WTC11 (cell line): ENCODE results near the gene ZRSR2. TPM values are rescaled to one million over a fixed set of nuclear protein-coding genes. Genes with fewer than 3 reads are reported as not detected.

Experiments
- ATAC-seq: fragments of 200-7000 bp; cut with Tn5 transposase; 2 replicates; pipeline ENCODE4 v1.10.0; 2021; ENCODE audit warnings: mild to moderate bottlenecking, moderate library complexity
- CTCF ChIA-PET: fragments of 300-600 bp; sonication (Branson Sonifier 250); formaldehyde crosslinking; loops from one replicate; lab custom pipeline; 2021; ENCODE audit warnings: antibody characterized with exemption; lab: Charles Lee
- POLR2A ChIA-PET: fragments of 350-600 bp; sonication (Branson Sonifier 250); formaldehyde crosslinking; loops from one replicate; lab custom pipeline; 2021; ENCODE audit warnings: antibody characterized with exemption; lab: Charles Lee
- DNase-seq: peaks from one replicate; pipeline ENCODE4 v3.0.0; 2021; ENCODE audit warnings: low spot score
- H3K27ac Mint-ChIP-seq: 2 replicates; pipeline ENCODE4 v1.8.0; 2021; ENCODE audit warnings: mixed read lengths
- H3K27me3 Mint-ChIP-seq: 2 replicates; pipeline ENCODE4 v1.8.0; 2021; ENCODE audit warnings: low read depth, mild to moderate bottlenecking, moderate library complexity, mixed read lengths
- H3K36me3 Mint-ChIP-seq: 2 replicates; pipeline ENCODE4 v1.8.0; 2021; ENCODE audit warnings: mixed read lengths
- H3K4me1 Mint-ChIP-seq: 2 replicates; pipeline ENCODE4 v1.8.0; 2022; ENCODE audit warnings: mixed read lengths
- H3K4me3 Mint-ChIP-seq: 2 replicates; pipeline ENCODE4 v1.8.0; 2021; ENCODE audit warnings: mild to moderate bottlenecking, moderate library complexity, mixed read lengths
- H3K9me3 Mint-ChIP-seq: 2 replicates; pipeline ENCODE4 v1.8.0; 2021; ENCODE audit warnings: mixed read lengths
- ATF6 ChIP-seq: sonication (generic); formaldehyde crosslinking; IDR thresholded peaks from 2 replicates; pipeline ENCODE4 v1.8.1; 2023; ENCODE audit warnings: mild to moderate bottlenecking, missing genetic modification reagents
- CREB1 ChIP-seq: sonication (generic); formaldehyde crosslinking; IDR thresholded peaks from 2 replicates; pipeline ENCODE4 v1.8.0; 2023; ENCODE audit warnings: mild to moderate bottlenecking, missing genetic modification reagents
- E2F4 ChIP-seq: sonication (generic); formaldehyde crosslinking; IDR thresholded peaks from 2 replicates; pipeline ENCODE4 v1.8.1; 2022; ENCODE audit warnings: low read depth, mild to moderate bottlenecking, moderate library complexity, missing genetic modification reagents, borderline replicate concordance
- ETV6 ChIP-seq: sonication (generic); formaldehyde crosslinking; IDR thresholded peaks from 2 replicates; pipeline ENCODE4 v1.8.1; 2022; ENCODE audit warnings: mild to moderate bottlenecking, missing genetic modification reagents
- GABPB1 ChIP-seq: sonication (generic); formaldehyde crosslinking; IDR thresholded peaks from 2 replicates; pipeline ENCODE4 v1.8.1; 2023; ENCODE audit warnings: mild to moderate bottlenecking, missing genetic modification reagents
- ZNF121 ChIP-seq: sonication (generic); formaldehyde crosslinking; IDR thresholded peaks from 2 replicates; pipeline ENCODE4 v1.8.0; 2023; ENCODE audit warnings: missing genetic modification reagents
- ZNF232 ChIP-seq: sonication (generic); formaldehyde crosslinking; IDR thresholded peaks from 2 replicates; pipeline ENCODE4 v1.8.0; 2022; ENCODE audit warnings: mild to moderate bottlenecking, missing genetic modification reagents
- ZNF532 ChIP-seq: fragments of 250-450 bp; sonication (Bioruptor Pico); IDR thresholded peaks from 2 replicates; pipeline ENCODE4 v1.9.0; 2021; ENCODE audit warnings: mild to moderate bottlenecking, borderline replicate concordance
- total RNA-seq: library from RNA; stranded (reverse); gene quantifications from 3 replicates; pipeline ENCODE4 v1.2.3, GENCODE V29; 2021
- TF ChIP-seq, protein P1 (sequence below): sonication (generic); formaldehyde crosslinking; IDR thresholded peaks from 2 replicates; pipeline ENCODE4 v1.8.1; 2022; ENCODE audit warnings: mild to moderate bottlenecking, missing genetic modification reagents, moderate library complexity, borderline replicate concordance
- TF ChIP-seq, protein P2 (sequence below): sonication (generic); formaldehyde crosslinking; IDR thresholded peaks from 2 replicates; pipeline ENCODE4 v1.8.1; 2023; ENCODE audit warnings: mild to moderate bottlenecking, missing genetic modification reagents, moderate library complexity
- TF ChIP-seq, protein P3 (sequence below): fragments of 200-600 bp; IDR thresholded peaks from 2 replicates; pipeline ENCODE4 v1.8.0; 2022; ENCODE audit warnings: antibody characterized with exemption

ZRSR2 gene
- total RNA-seq, 1 experiment from 2014 or later = 8.6 TPM

DNA sequence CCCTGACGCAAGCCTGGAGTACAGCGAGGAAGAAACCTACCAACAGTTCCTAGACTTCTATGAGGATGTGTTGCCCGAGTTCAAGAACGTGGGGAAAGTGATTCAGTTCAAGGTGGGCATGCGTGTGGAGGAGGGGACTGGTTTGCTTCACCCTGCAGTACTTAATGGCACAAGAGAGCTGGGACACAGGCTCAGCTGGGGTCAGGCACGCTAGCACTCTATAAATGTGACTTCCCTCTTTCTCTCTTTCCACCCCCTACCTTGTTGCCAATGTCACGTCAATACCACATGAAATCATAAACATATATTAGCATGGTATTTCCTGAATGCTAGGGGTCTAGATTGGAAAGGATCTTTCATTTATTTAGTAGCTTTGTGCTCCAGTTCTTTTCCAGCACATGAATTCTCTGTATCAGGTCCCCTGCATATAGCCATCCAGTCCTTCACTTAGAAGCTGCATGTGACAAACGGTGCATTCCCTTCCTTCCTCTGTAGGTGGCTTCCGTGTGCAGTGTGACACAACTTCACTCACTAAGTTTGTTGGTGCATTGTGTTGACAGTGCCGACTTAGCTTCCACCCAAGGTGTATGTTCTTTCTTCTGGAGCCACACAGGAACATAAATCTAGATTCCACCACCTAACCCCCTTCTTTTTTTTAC lies 25.6 kb downstream of the ZRSR2 start:
- Mint-ChIP-seq H3K4me1 (peaks cover 21% of the 10 kb centered on the region), H3K9me3 (no peaks in the 10 kb centered on the region), H3K4me3 (no peak overlapping the region), H3K27me3 (no peaks in the 10 kb centered on the region)
- ChIA-PET POLR2A (interaction anchor here (0.7 to 1.0 kb wide), 3 partner anchors 39 to 897 kb away, joined by 3 read pairs; partner anchors contain the start of gene AP1S2), CTCF (interaction anchor here (1.0 to 1.4 kb wide), 3 partner anchors 16 to 621 kb away, joined by 3 read pairs; no protein-coding TSS in a partner anchor)
- DNase-seq = peak; percentile 16
- TF ChIP-seq CREB1 (CRISPR knock-in tag) (no peak), ZNF232 (CRISPR knock-in tag) (no peak), GABPB1 (CRISPR knock-in tag) (no peak), E2F4 (no peak), ZNF121 (CRISPR knock-in tag) (no peak), ETV6 (CRISPR knock-in tag) (no peak)
- TF ChIP-seq, protein P1, sequence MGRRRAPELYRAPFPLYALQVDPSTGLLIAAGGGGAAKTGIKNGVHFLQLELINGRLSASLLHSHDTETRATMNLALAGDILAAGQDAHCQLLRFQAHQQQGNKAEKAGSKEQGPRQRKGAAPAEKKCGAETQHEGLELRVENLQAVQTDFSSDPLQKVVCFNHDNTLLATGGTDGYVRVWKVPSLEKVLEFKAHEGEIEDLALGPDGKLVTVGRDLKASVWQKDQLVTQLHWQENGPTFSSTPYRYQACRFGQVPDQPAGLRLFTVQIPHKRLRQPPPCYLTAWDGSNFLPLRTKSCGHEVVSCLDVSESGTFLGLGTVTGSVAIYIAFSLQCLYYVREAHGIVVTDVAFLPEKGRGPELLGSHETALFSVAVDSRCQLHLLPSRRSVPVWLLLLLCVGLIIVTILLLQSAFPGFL = no peak
- TF ChIP-seq, protein P2, sequence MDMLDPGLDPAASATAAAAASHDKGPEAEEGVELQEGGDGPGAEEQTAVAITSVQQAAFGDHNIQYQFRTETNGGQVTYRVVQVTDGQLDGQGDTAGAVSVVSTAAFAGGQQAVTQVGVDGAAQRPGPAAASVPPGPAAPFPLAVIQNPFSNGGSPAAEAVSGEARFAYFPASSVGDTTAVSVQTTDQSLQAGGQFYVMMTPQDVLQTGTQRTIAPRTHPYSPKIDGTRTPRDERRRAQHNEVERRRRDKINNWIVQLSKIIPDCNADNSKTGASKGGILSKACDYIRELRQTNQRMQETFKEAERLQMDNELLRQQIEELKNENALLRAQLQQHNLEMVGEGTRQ (CRISPR knock-in tag) = no peak
- TF ChIP-seq, protein P3, sequence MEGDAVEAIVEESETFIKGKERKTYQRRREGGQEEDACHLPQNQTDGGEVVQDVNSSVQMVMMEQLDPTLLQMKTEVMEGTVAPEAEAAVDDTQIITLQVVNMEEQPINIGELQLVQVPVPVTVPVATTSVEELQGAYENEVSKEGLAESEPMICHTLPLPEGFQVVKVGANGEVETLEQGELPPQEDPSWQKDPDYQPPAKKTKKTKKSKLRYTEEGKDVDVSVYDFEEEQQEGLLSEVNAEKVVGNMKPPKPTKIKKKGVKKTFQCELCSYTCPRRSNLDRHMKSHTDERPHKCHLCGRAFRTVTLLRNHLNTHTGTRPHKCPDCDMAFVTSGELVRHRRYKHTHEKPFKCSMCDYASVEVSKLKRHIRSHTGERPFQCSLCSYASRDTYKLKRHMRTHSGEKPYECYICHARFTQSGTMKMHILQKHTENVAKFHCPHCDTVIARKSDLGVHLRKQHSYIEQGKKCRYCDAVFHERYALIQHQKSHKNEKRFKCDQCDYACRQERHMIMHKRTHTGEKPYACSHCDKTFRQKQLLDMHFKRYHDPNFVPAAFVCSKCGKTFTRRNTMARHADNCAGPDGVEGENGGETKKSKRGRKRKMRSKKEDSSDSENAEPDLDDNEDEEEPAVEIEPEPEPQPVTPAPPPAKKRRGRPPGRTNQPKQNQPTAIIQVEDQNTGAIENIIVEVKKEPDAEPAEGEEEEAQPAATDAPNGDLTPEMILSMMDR = no peak
- TF ChIP-seq, all 79 proteins: peak for 0
- Mint-ChIP-seq H3K27ac (peak overlapping the region; percentile 96), H3K36me3 (peaks cover 31% of the 10 kb centered on the region)
- ATAC-seq = peak; percentile 91

GRCh38 chrX:15816438-15816809 lies 26.1 kb downstream of the ZRSR2 start:
- TF ChIP-seq, protein P3 = no peak
- TF ChIP-seq ATF6 (CRISPR knock-in tag) (no peak), ZNF532 (CRISPR knock-in tag) (no peak)
- peak; percentile 53 for ATAC-seq
- peaks cover 21% of the 10 kb centered on the region for H3K4me1 Mint-ChIP-seq
- no peak overlapping the region for H3K4me3 Mint-ChIP-seq
- no peaks in the 10 kb centered on the region for H3K27me3 Mint-ChIP-seq
- H3K36me3 Mint-ChIP-seq = peaks cover 35% of the 10 kb centered on the region
- H3K27ac Mint-ChIP-seq = peak overlapping the region; percentile 96
- POLR2A ChIA-PET = interaction anchor here (0.7 to 1.0 kb wide), 3 partner anchors 38 to 897 kb away, joined by 3 read pairs; partner anchors contain the start of gene AP1S2
- CTCF ChIA-PET = interaction anchor here (0.7 to 1.4 kb wide), 3 partner anchors 27 to 620 kb away, joined by 3 read pairs; no protein-coding TSS in a partner anchor
- no peak for DNase-seq
- no peaks in the 10 kb centered on the region for H3K9me3 Mint-ChIP-seq
